GM12878 (cell line): ENCODE data around the gene C11orf98.

Experiments
- EZH2 ChIP-seq: IDR thresholded peaks from 2 replicates; pipeline ENCODE4 v1.6.1; 2012; ENCODE audit warnings: low read depth, mild to moderate bottlenecking, control low read depth, inconsistent platforms, low read length, borderline replicate concordance; ENCODE audit not compliant: control insufficient read depth
- HCFC1 ChIP-seq: fragments of 150-350 bp; IDR thresholded peaks from 2 replicates; pipeline ENCODE4 v1.6.1; 2014; ENCODE audit warnings: low read length
- HDGF ChIP-seq: fragments of 450-650 bp; IDR thresholded peaks from 2 replicates; pipeline ENCODE4 v1.6.1; 2016; ENCODE audit warnings: antibody characterized with exemption
- SRF ChIP-seq, 2 experiments: IDR thresholded peaks; 2 replicates each; pipeline ENCODE4 v1.6.1; 2011; ENCODE audit warnings: low read depth in 2 of 2, low read length in 2 of 2, mild to moderate bottlenecking in 1 of 2, moderate library complexity in 1 of 2
- ZNF274 ChIP-seq: IDR thresholded peaks from one replicate; pipeline ENCODE4 v1.8.0; 2011; ENCODE audit not compliant: insufficient read length, insufficient read depth

DNA sequence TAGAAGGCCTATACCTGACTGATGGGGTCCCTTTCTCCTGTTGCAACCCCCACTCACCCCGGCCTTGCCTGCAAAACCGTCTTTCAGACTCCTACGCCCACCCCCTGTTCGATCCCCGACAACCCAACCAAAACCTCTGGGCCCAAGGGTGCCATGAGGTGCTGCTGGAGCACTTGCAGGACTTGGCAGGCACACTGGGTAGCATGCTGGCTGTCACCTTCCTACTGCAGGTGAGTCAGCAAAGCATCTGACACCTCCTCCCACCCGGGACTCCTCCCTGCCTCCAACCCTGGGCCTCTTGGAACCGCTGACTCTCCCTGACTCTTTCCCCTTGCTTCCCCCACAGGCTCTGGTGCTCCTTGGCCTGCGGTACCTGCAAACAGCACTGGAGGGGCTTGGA, 50.7 kb downstream of the C11orf98 start:
- TF ChIP-seq HCFC1: no peak
- TF ChIP-seq SRF (IDR thresholded peaks at IDR 0.05; ENCODE audit: low read depth in 2 of 2, low read length in 2 of 2): no peak
- TF ChIP-seq EZH2: no peak
- no peak for TF ChIP-seq HDGF
- no peak for TF ChIP-seq ZNF274
